Stimulated activated CD4-positive, alpha-beta T cell treated with anti-CD3 and anti-CD28 coated beads, Interleukin-4, amount 100 ng/mL, for 4 hours (primary cell): ENCODE data around the gene CTSC.
"Not testable (repeated sequence)": the region's sequence is repeated elsewhere in the genome, so short reads cannot be mapped to it uniquely, and the experiment has no call there.

Experiments used
- DNase-seq, 2 experiments: peaks; one replicate each; pipeline ENCODE4 v3.0.0-alpha.2; 2020

The CTSC gene

DNA sequence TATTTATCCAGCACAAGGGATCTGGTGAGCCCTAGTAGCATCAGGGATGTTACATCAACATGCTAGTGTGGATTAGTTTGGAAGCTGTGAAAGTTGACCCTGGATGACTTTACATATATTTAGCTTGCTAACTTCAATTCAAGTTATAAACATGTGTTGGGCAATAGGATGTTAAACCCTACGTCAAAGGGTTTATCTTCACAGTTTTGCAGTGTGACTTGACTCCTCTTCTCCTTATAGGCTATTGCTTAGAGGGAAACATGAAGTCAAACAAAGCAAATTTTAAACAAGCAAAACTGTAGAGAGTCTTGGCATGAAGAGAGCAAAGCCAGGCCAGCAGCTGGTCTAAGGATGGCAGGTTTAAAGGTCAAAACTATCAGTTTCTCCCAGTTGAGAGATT lies 11.3 kb upstream of the CTSC start:
- DNase-seq, result no peak

DNA sequence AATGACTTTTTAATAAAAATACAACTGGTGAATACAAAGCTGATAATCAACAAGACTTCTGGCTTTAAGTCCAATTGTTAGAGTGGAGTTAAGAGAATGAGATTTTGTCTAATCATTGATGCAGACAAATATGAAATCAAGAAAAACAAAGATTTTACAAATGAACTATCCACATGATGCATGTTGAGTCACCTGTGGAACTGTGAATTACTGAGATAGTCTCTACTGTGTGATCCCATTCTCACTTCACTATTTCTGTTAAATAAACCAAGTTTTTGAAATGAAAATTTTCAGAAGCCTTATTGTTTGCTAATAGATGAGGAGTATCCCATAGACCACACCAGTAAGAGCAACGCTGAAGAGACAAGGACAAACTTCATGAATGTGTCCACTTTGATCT lies 8.4 kb upstream of the CTSC start:
- DNase-seq, result no peak

DNA sequence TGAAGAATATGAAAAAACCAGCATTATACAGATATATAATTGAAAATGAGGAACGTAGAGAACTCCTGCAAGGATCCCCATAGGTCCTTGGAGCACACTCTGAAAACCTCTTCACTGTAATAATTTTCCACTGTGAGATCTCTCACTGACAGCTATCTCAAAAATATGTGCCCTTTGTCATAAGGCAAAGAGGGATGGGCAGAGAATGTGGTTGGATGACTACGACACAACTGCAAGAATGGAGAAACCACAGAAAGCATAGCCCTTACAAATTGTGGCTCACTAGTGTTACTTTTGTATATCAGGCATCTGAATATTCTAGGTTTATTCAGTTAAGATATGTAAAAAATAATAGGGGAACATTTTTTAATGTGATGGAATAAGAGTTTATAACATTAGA lies 7.9 kb upstream of the CTSC start:
- no peak for DNase-seq

DNA sequence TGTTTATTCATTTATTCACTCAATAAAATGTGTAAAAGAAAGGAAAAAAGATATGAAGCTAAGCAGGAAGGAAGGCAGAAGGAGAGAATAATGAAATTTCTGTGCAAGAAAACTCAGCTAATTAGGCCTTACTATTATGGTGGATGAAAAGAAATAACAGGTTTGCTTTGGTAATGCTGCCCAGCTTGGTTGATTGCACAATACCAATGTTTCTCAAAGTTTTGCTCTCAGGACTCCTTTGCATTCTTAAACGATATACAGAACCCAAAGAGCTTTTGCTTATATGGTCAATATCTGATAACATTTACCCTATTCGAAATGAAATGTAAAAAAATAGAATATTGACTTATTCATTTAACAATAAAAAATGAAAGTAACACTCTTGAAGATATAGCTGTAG lies 7.3 kb upstream of the CTSC start:
- no peak for DNase-seq

DNA sequence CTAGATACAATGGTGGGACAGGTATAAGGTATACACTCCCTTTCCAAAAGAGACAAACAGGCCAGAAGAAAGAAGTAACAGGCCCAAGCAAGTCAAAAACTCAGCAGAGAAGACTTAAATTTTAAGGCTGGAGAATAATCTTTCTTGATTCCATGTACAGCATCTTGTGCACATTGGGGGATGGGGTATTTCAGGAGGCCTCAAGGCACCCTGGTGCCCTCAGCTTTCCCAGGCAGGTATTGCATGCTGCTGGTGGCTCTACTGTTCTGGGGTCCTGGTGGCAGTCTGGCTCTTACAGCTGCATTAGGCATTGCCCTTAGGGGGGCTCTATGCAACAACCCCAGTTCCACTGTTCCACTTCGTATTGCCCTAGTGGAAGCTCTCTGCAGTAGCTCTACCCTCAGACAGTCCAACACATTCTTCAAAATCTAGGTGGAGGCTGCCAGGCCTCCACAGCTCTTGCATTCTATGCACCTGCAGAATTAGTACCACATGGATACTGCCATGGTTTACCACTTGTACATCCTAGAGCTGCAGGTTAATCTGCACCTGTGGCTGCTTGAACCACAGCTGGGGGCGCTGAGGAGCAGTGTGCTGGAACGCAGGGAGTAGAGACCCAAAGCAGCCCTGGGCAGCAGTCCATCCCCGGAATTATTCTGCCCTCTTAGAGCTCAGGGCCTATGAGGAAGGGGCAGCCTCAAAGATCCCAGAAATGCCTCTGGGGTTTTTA lies 4.2 kb upstream of the CTSC start:
- DNase-seq, result no peak

DNA sequence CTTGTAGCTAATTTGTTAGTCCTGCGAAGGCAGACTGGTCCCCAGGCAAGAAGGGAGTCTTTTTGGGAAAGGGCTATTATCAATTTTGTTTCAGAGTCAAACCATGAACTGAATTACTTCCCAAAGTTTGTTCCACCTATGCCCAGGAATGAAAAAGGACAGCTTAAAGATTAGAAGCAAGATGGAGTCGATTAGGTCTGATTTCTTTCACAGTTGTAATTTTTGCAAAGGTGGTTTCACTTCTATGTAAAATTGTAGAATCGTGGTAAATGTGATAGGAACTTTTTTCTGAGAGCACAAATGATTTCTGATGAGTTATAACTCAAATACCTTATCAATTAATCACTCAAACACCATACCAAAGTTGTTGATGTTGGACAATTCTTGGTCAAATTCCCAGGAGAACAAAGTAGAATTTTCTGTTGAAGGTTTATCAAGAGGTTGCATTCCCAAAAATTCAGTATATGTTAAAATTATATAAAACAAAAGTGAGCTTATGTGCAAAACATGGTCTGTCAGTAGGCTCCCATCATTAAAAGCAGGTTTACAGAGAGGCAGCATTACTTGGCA lies 2.9 kb upstream of the CTSC start:
- no peak for DNase-seq

DNA sequence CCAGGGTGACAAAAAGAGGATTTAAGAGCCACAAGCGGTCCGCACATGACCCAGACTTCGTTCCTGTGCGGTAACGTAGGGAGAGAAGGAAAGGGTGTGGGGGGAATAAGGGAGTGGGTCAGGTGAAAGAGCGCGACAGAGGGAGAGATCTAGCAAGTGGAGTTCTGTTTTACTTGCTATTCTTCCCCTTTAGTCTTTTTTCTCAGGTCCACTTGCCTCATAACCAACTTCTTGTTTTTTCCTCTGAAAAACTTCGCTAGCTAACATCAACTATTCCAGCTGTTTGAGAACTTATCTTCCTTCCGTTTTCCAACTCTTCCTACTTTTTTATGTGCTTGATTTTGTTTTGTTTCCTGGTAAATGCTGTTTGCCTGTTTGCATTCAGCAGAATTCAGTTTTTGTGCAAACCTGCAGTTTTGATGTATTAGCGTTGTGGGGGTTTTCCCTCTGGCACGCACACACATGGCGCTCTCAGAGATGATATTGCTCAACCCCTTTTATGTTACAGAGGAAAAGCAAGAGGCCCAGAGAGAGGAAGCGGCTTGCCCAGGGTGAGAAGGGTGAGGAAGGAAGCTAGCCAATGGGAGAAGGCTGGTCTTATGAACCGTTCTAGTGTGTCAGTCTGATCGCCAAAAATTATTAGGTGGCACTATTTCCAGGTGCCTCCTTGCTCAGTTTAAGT lies 592 bp upstream of the CTSC start:
- DNase-seq, result peak; percentile 36 to 56

DNA sequence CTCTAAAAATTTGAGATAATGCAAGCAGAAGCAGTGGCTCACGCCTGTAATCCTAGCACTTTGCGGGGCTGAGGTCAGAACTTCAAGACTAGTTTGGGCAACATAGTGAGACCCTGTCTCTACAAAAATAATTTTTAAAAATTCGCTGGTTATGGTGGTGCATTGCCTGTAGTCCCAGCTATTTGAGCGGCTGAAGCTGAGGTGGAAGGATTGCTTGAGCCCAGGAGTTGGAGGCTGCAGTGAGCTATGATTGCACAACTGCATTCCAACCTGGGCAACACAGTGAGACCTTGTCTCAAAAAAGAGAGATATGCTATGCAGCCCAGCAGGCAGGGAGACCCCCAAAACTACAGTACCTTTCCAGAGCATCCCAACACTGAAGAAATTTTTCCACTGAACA lies 2.3 kb downstream of the CTSC start:
- no peak for DNase-seq

DNA sequence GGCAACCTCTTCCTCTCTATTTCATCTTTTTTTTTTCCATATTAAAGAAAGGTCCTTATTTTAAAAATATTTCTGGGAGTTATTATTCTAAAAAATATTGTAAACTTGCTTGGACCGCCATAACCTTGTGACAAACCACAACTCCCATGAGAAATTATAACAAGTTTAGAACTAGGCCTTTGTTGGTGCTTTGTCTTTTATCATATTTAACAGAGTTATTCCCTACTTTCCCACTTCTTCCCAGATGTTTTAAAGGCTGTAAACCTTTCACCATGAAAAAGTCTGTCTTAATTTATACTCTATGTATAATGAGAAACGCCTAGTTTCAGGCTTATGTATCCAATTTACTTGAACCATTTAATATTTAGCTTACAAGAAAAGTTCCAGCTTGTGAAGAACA lies 3.7 kb downstream of the CTSC start:
- no peak for DNase-seq

DNA sequence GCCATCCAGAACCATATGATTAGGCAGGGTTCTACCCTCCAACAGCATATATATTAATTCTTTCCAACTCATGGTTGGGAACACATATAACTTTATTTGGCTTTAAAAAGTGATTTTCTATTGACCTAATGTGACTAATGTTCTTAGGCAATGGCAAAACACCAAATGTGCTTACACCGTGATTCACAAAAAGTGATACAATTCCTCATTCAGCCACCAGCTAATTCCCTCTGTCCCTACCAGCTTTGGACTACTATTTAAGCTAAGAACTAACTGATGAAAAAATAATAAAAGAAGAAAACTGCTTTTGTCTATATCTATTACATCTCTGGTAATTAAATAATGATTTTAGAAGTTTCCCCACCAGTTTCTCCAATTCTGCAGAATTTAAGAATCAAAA lies 4.7 kb downstream of the CTSC start:
- DNase-seq, result no peak

DNA sequence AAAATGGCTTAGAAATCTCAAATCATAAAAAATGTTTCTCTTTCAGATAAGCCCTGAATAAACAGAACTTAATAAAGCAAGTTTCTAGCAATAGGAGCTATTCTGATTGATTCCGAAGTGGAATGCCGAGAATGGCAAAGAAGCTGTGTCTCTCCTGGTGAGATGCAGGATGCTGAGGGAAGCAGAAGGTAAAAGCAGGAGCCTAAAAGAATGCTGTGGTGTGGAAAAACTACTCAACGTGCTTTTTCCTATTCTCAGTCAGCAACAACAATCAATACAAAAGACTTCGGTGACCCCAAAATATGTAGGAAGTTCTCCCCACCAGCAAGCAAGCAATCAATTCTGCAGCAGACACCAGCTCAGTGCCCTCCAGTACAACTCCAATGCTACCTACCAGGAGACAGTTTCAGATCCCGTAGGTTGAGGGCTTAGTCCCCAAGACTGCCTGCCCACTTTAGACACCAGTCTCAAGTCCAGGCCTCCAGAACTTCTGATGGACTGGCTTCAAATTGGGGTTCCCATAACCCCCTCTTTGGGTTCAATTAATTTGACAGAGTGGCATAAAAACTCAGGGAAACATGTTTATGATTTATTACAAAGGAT lies 6.6 kb downstream of the CTSC start:
- no peak for DNase-seq

DNA sequence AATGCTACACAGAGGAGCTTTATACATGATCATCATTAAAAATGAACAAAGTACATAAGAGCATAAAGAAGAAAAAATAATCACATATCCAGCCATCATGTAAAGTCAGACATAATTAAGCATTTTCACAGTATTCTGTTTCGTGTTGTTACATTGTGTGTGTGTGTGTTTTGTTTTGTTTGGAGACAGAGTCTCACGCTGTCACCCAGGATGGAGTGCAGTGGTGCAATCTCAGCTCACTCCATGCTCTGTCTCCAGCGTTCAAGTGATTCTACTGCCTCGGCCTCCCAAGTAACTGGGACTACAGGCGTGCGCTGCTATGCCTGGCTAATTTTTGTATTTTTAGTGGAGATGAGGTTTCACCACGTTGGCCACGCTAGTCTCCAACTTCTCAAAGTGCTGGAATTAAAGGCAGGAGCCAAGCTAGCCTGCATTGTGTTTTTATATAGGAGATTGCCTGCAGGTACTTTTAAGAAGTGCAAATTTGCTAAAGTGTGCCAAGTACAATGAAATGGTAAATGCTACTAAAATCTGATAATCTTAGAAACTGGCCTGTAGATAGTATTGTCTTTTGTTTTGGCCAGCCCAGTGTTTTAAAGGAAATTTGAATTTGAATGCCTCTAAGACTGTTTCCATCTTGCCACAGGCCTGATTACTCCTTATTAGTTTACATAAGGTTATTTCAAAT lies 7.8 kb downstream of the CTSC start:
- no peak for DNase-seq

DNA sequence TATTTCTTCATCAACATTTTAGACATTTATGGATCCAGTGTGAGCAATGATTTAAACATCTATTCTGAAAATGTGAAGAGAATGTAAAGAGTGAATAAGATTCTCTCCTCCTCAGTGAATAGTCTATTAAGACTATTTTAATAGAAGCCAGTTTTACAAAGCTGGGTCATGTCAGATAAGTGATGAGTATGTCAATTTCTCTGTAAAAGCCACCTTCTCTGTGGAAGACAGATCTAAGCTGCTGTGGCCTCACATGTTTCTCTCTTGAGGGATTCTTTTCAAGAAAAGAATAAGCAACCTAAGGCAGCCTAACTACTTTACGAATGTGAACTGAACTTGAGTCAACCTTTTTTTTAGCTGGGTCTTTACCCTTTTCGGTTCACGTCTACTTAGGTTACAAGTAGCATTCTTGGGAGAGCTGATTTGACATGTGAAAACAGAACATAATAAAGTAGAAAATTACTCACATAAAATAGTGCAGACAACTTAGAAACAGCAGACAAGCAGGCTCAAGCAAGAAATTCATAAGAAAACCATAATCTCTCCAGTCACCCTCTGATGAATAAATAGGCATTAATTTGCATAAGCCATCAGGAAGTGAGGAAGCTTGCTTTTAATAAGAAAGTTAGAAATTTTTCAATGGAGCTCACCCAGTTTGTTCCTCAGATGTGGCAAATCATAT lies 9.9 kb downstream of the CTSC start:
- DNase-seq, result no peak

DNA sequence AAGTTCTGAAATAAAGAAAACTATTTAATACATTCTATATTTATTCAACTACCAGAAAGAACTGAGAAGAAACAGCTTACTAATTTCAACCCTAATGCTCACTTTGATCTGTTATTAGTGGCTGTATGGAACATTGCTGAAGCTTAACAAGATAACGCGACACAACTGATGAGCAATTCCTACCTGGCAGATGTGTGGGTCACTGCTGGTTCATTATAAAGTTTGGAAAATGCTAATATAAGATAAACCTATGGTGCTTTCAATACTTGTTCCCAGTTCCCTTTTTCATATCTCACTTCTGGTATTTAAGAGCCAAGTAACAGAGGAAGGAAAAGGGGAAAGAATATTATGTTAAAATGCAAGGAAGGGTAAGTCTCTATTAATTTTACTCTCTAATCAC lies 10.5 kb downstream of the CTSC start:
- no peak for DNase-seq

DNA sequence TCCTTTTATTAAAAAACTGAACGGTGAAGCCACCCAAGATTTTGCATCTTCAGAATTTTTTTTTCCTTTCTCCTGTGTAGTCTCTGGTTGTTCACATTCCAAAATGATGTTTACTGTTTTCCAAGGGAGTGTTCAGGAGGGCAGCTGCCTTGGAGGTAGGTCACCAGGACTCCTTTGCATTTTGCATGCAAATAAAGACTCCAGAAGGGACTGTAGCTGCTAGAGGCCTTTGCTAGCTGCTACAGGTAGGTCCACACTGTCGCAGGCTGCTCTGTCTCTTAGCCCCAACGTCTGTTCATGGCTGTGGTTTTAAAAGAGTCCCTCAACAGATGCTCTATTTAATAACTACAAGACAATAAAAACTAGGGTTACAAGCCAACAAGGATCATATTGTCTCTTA lies 11.4 kb downstream of the CTSC start:
- no peak for DNase-seq

DNA sequence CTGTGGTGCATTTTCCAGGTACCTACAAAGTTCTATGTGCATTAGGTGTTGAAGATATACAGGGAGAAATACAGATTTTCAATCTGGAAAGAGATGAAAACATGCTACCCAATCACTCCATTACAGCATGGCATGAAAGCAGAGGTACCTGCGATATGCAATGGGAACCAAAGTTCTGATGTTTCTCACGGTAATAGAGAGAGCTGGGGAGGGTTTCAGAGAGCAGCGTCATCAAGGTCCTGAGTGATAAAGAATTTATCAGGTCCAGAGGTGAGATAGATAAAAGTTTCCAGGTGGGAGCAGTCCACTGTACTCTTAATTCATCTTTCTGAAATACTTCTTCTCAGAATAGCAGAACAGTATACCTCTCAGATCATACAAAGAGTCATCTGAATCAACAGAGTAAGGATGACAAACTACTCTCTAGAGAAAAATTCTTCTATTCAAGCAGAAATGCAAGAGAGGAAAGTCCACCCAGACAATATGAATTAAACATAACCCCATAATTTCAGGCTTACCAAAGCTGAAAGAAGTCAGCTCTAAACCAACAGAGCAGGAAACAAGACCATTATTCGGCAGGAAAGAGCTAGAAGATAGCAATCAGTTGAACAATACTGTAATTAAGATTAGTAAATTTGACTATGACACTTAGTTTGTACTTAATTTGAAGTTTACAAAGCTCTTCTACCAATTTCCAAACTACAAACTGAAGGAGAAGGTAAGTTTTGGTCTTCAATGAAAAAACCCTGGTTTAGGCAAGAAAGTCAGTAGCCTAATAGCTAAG lies 12.8 kb downstream of the CTSC start:
- DNase-seq, result no peak

DNA sequence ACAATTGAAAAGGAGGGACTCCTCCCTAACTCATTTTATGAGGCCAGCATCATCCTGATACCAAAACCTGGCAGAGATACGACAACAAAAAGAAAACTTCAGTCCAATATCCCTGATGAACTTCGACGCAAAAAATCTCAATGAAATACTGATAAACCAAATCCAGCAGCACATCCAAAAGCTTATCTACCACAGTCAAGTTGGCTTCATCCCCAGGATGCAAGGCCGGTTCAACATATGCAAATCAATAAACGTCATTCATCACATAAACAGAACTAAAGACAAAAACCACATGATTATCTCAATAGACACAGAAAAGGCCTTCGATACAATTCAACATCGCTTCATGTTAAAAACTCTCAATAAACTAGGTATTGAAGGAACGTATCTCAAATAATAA lies 14.7 kb downstream of the CTSC start:
- DNase-seq, result not testable (repeated sequence)

DNA sequence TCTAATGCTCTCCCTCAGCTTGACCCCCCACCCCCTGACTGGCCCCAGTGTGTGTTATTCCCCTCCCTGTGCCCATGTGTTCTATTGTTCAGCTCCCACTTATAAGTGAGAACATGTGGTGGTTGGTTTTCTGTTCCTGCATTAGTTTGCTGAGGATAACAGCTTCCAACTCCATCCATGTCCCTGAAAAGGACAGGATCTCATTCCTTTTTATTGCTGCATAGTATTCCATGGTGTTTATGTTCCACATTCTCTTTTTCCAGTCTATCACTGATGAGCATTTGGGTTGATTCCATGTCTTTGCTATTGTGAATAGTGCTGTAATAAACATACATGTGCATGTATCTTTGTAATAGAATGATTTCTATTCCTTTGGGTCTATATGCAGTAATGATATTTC lies 16.1 kb downstream of the CTSC start:
- DNase-seq, result not testable (repeated sequence)

DNA sequence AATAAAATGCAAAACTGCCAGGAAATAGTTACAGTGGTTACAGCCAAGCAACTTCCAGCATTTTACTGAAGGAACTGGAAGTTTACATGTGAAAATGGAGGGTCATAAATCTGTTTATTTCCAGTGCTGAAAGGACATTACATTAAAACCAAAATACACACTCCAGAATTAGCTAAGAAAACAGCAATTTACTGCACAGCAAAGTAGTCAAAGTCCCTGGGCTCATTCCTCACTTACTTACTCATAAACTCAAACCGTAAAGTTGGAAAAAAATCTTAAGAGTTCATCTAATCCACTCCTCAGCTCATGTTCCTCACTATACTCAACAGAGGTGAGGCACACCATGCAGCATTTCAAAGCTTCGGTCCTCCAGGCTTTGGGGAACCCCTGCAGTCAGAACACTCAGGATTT lies 17.4 kb downstream of the CTSC start:
- DNase-seq, result no peak

DNA sequence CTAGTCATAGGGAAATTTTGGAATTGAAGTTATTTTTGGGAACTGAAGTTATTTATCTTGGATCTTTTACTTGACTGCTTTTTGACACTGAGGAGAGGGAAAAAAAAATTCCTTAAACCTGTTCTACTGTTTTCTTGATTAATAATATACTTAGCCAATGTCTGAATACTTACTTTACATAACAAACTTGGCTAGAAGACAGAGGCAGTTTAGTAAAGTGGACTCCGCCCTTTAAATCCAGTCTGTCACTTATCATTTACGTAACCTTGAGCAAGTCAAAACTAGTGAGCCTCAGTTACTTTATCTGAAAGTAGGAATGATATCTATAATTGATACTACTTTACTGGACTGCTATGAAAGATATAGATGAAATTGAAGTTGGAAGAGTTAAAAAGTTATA lies 19.5 kb downstream of the CTSC start:
- DNase-seq, result no peak

DNA sequence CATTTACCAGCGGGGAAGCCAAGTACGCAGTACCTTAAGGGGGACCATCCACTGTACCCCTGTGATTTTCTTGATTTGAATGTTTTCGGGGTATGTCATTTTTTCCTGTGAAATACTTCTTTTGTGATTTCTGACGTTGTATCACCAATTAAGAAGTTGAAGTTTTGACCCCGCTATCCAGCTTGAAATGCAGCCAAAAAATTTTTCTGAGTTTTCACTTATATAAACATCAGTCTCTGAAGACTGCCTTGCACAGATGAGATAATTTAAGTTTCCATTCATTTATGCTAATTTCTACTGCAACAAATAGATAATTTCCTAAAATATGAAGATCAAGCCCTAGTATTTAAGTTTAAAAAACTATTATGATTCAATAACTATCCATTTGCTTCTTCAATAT lies 20.0 kb downstream of the CTSC start:
- DNase-seq, result no peak

DNA sequence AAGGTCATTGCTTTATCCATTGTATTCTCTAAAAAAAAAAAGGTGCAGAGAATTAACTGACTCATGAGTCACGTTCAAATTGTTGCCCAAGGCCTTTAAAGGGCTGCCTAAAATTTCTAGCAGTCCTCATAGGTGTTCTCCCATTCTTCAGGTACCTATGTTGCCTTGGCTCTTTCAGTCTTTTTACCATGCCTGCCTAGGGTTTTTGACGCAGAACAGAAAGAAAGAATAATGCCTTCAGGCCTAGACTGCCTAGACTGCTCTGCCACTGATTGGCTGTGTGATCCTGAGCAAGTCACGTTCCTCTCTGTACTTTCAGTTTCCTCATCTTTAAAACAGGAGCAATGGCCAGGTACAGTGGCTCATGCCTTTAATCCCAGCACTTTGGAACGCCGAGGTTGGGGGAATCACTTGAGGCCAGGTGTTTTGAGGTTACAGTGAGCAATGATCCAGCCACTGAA lies 21.5 kb downstream of the CTSC start:
- DNase-seq, result no peak
